HepG2 (cell line): Measurements from ENCODE around the gene DPM1. TPM values are rescaled to one million over a fixed set of nuclear protein-coding genes. Genes with fewer than 3 reads are reported as not detected.

Experiments
- ASH2L ChIP-seq: fragments of 300-600, 200-600 bp; sonication (generic); IDR thresholded peaks from 2 replicates; pipeline ENCODE4 v1.7.0; 2017; ENCODE audit warnings: low read depth, mild to moderate bottlenecking, moderate library complexity, mixed read lengths, low read length; ENCODE audit not compliant: insufficient read length
- MIXL1 ChIP-seq: IDR thresholded peaks from 2 replicates; pipeline ENCODE4 v1.6.1; 2016
- NR2F2 ChIP-seq: IDR thresholded peaks from 2 replicates; pipeline ENCODE4 v1.6.1; 2012; ENCODE audit warnings: low read depth, inconsistent platforms, borderline replicate concordance
- PHF21A ChIP-seq: sonication (generic); formaldehyde crosslinking; IDR thresholded peaks from 2 replicates; pipeline ENCODE4 v1.5.0; 2020; ENCODE audit warnings: mild to moderate bottlenecking, missing genetic modification reagents
- SIX4 ChIP-seq: sonication (generic); formaldehyde crosslinking; IDR thresholded peaks from 2 replicates; pipeline ENCODE4 v1.4.0; 2020; ENCODE audit warnings: missing genetic modification reagents
- TSC22D2 ChIP-seq: sonication (generic); formaldehyde crosslinking; IDR thresholded peaks from 2 replicates; pipeline ENCODE4 v1.5.1; 2020; ENCODE audit warnings: missing genetic modification reagents, mild to moderate bottlenecking, borderline replicate concordance
- ZBTB20 ChIP-seq: sonication (generic); formaldehyde crosslinking; IDR thresholded peaks from 2 replicates; pipeline ENCODE4 v1.8.1; 2023; ENCODE audit warnings: missing genetic modification reagents, low read depth, mild to moderate bottlenecking, borderline replicate concordance
- ZBTB38 ChIP-seq: sonication (generic); formaldehyde crosslinking; IDR thresholded peaks from 2 replicates; pipeline ENCODE4 v1.5.1; 2020; ENCODE audit warnings: mild to moderate bottlenecking, missing genetic modification reagents
- ZKSCAN1 ChIP-seq: fragments of 150-350 bp; IDR thresholded peaks from 2 replicates; pipeline ENCODE4 v1.6.1; 2014; ENCODE audit warnings: low read length
- ZMYM3 ChIP-seq: sonication (generic); formaldehyde crosslinking; IDR thresholded peaks from 2 replicates; pipeline ENCODE4 v1.5.1; 2020; ENCODE audit warnings: mild to moderate bottlenecking, missing genetic modification reagents
- ZNF839 ChIP-seq: sonication (generic); formaldehyde crosslinking; IDR thresholded peaks from 2 replicates; pipeline ENCODE4 v1.4.0; 2020; ENCODE audit warnings: missing genetic modification reagents, mild to moderate bottlenecking, borderline replicate concordance
- polyA plus RNA-seq, 8 experiments: library from polyadenylated mRNA; depleted of rRNA in 3 of 8; stranded (reverse) in 7 of 8; unstranded in 1 of 8; fragments of >200 nt; fragmentation: Illumina TruSeq in 4 of 8; extraction: Trizol in 4 of 8; gene quantifications; 2 replicates each; pipeline versions ENCODE4 v1.2.1 to v1.2.3, GENCODE V29; 2011 to 2016; ENCODE audit warnings: low read depth in 4 of 8, missing spikeins in 1 of 8, mixed read lengths in 1 of 8; ENCODE audit not compliant: insufficient read depth in 1 of 8
- total RNA-seq, 5 experiments: library from RNA; depleted of rRNA; stranded (reverse); fragments of >200 nt; fragmentation: Illumina TruSeq; extraction: Trizol; gene quantifications; 2 replicates each; pipeline ENCODE4 v1.2.3, GENCODE V29; 2016; ENCODE audit warnings: low read depth in 1 of 5
- TF ChIP-seq, protein P1 (sequence below), 2 experiments: sonication (generic) in 1 of 2; formaldehyde crosslinking in 1 of 2; IDR thresholded peaks; 2 replicates each; pipeline versions ENCODE4 v1.4.0 to v1.6.1; 2016 to 2020; ENCODE audit warnings: borderline replicate concordance in 1 of 2, low read depth in 1 of 2, mild to moderate bottlenecking in 1 of 2, missing genetic modification reagents in 1 of 2
- TF ChIP-seq, protein P2 (sequence below): sonication (generic); formaldehyde crosslinking; IDR thresholded peaks from 2 replicates; pipeline ENCODE4 v1.4.0; 2020; ENCODE audit warnings: missing genetic modification reagents, borderline replicate concordance

Gene DPM1
- total and polyA plus RNA-seq, 2 of the 13 experiments (the other 11 are each of a cell fraction or from before 2014, with no cell fraction given), result 83.2 to 161 TPM

DNA sequence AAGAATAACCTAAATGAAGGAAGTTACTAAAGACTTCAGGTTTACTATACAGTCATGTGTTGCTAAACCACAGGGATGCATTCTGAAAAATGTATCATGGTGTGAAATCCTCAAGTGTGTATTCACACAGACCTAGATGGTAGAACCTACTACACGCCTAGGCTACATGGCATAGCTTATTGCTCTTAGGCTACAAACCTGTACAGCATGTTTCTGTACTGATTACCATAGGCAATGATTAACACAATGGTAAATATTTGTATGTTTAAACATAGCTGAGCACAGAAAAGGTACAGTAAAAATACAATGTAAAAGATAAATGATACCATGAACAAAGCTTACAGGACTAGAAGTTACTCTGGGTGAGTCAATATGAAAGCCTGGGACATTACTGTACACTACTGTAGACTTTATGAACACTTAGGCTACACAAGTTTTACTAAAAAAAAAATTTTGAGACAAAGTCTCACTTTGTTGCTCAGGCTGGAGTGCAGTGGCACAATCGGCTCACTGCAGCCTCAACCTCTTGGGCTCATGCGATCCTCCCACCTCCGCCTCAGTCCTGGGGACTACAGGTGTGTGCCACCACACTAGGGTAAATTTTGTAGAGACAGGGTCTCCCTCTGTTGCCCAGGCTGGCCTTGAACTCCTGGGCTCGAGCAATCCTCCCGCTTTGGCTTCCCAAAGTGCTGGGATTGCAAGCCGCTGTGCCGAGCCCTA, 63.1 kb downstream of the DPM1 start (continued):
- TF ChIP-seq, protein P1, sequence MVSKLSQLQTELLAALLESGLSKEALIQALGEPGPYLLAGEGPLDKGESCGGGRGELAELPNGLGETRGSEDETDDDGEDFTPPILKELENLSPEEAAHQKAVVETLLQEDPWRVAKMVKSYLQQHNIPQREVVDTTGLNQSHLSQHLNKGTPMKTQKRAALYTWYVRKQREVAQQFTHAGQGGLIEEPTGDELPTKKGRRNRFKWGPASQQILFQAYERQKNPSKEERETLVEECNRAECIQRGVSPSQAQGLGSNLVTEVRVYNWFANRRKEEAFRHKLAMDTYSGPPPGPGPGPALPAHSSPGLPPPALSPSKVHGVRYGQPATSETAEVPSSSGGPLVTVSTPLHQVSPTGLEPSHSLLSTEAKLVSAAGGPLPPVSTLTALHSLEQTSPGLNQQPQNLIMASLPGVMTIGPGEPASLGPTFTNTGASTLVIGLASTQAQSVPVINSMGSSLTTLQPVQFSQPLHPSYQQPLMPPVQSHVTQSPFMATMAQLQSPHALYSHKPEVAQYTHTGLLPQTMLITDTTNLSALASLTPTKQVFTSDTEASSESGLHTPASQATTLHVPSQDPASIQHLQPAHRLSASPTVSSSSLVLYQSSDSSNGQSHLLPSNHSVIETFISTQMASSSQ (IDR thresholded peaks at IDR 0.05; ENCODE audit: low read depth), result peak; percentile 92
- TF ChIP-seq, protein P1 (CRISPR knock-in tag; IDR thresholded peaks at IDR 0.05; ENCODE audit: borderline replicate concordance), result peak; percentile 55; the same call in 1 of the 2 replicates
- TF ChIP-seq TSC22D2 (CRISPR knock-in tag) (no peak), NR2F2 (no peak), MIXL1 (peak; percentile 86), ZBTB38 (CRISPR knock-in tag) (peak; percentile 93), ZMYM3 (CRISPR knock-in tag) (peak; percentile 66; the same call in 1 of the 2 replicates), ZBTB20 (CRISPR knock-in tag) (peak; percentile 54; the same call in 1 of the 2 replicates), ZNF839 (CRISPR knock-in tag) (peak; percentile 30; the same call in 1 of the 2 replicates), SIX4 (CRISPR knock-in tag) (no peak; the same call in 1 of the 2 replicates), ZKSCAN1 (peak; percentile 87), PHF21A (CRISPR knock-in tag) (peak; percentile 30; the same call in 1 of the 2 replicates), ASH2L (peak; percentile 34)
- TF ChIP-seq, protein P2, sequence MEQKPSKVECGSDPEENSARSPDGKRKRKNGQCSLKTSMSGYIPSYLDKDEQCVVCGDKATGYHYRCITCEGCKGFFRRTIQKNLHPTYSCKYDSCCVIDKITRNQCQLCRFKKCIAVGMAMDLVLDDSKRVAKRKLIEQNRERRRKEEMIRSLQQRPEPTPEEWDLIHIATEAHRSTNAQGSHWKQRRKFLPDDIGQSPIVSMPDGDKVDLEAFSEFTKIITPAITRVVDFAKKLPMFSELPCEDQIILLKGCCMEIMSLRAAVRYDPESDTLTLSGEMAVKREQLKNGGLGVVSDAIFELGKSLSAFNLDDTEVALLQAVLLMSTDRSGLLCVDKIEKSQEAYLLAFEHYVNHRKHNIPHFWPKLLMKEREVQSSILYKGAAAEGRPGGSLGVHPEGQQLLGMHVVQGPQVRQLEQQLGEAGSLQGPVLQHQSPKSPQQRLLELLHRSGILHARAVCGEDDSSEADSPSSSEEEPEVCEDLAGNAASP (CRISPR knock-in tag), result peak; percentile 33; the same call in 1 of the 2 replicates
